ENCODE measurements around the gene RFX2. TPM values are rescaled to one million over a fixed set of nuclear protein-coding genes. Genes with fewer than 3 reads are reported as not detected.

RFX2 gene
- total and polyA plus RNA-seq, 9 of the 15 experiments (the other 6 are each of a cell fraction or from before 2014, with no cell fraction given) = 3.6 to 18.7 (median 8.7) TPM

- TF ChIP-seq ZNF395 (CRISPR knock-in tag; IDR thresholded peaks at IDR 0.05) (no peak), CBX3 (IDR thresholded peaks at IDR 0.05; ENCODE audit: borderline replicate concordance in 1 of 2, low read length in 2 of 2) (no peak), EHMT2 (IDR thresholded peaks at IDR 0.05) (no peak), FUS (optimal IDR thresholded peaks at IDR 0.05; ENCODE audit: low read depth, low read length) (no peak), HMGXB4 (CRISPR knock-in tag; IDR thresholded peaks at IDR 0.05) (no peak), MYC (IDR thresholded peaks at IDR 0.05; ENCODE audit: low read depth, low read length) (peak; percentile 43; the same call in 1 of the 2 replicates), MYC (CRISPR knock-in tag; IDR thresholded peaks at IDR 0.05; ENCODE audit: borderline replicate concordance, low read depth) (no peak), L3MBTL2 (IDR thresholded peaks at IDR 0.05) (peak; percentile 18; the same call in 1 of the 2 replicates), ARNT (IDR thresholded peaks at IDR 0.05) (no peak), BCOR (IDR thresholded peaks at IDR 0.05) (peak; percentile 34; the same call in 1 of the 2 replicates), SREBF2 (CRISPR knock-in tag; IDR thresholded peaks at IDR 0.05) (no peak), ZNF24 (IDR thresholded peaks at IDR 0.05) (no peak), PURB (CRISPR knock-in tag; IDR thresholded peaks at IDR 0.05; ENCODE audit: low read depth) (no peak), SMARCE1 (IDR thresholded peaks at IDR 0.05) (peak; percentile 41; the same call in 1 of the 2 replicates), ZBTB40 (IDR thresholded peaks at IDR 0.05) (peak; percentile 59), ZBTB40 (CRISPR knock-in tag; IDR thresholded peaks at IDR 0.05) (no peak), BHLHE40 (IDR thresholded peaks at IDR 0.05; ENCODE audit: low read length) (no peak)
Measured at GRCh38 chr19:6108721-6109633, 1.3 kb downstream of the RFX2 start (continued).
